Measurements from ENCODE around the gene IGF1R.

The IGF1R gene

GRCh38 chr15:98834976-98835375, 186.6 kb downstream of the IGF1R start:
- peaks cover 21% of the 10 kb centered on the region for H3K9me3 ChIP-seq (ENCODE audit: low read length)
- H3K36me3 ChIP-seq (ENCODE audit: insufficient read depth, low read length) = no peaks in the 10 kb centered on the region
- no peak overlapping the region for H3K4me3 ChIP-seq (ENCODE audit: low read length)
- H3K4me1 ChIP-seq (ENCODE audit: insufficient read depth, low read length) = peaks cover 4% of the 10 kb centered on the region
- no peak overlapping the region for H2AFZ ChIP-seq (ENCODE audit: low read depth, low read length)
- H3K27me3 ChIP-seq (ENCODE audit: insufficient read depth, low read length) = no peaks in the 10 kb centered on the region

- Histone ChIP-seq H3K4me3 (ENCODE audit: low read length) (no peak overlapping the region), H3K4me1 (ENCODE audit: insufficient read depth, low read length) (peaks cover 4% of the 10 kb centered on the region), H3K27me3 (ENCODE audit: insufficient read depth, low read length) (no peaks in the 10 kb centered on the region), H2AFZ (ENCODE audit: low read depth, low read length) (no peak overlapping the region), H3K36me3 (ENCODE audit: insufficient read depth, low read length) (no peaks in the 10 kb centered on the region), H3K9me3 (ENCODE audit: low read length) (peaks cover 16% of the 10 kb centered on the region)
Measured at GRCh38 chr15:98835876-98836275, 187.5 kb downstream of the IGF1R start.

GRCh38 chr15:98838387-98839259, 190.3 kb downstream of the IGF1R start:
- Histone ChIP-seq H3K9me3 (ENCODE audit: low read length) (peaks cover 5% of the 10 kb centered on the region), H2AFZ (ENCODE audit: low read depth, low read length) (no peak overlapping the region), H3K4me3 (ENCODE audit: low read length) (no peak overlapping the region), H3K4me1 (ENCODE audit: insufficient read depth, low read length) (peaks cover 4% of the 10 kb centered on the region), H3K36me3 (ENCODE audit: insufficient read depth, low read length) (no peaks in the 10 kb centered on the region), H3K27me3 (ENCODE audit: insufficient read depth, low read length) (no peaks in the 10 kb centered on the region)

- Histone ChIP-seq H3K9me3 (ENCODE audit: low read length) (peaks cover 3% of the 10 kb centered on the region), H3K4me3 (ENCODE audit: low read length) (no peak overlapping the region), H2AFZ (ENCODE audit: low read depth, low read length) (no peak overlapping the region), H3K36me3 (ENCODE audit: insufficient read depth, low read length) (no peaks in the 10 kb centered on the region), H3K4me1 (ENCODE audit: insufficient read depth, low read length) (peaks cover 6% of the 10 kb centered on the region), H3K27me3 (ENCODE audit: insufficient read depth, low read length) (no peaks in the 10 kb centered on the region)
Measured at GRCh38 chr15:98840053-98840452, 191.7 kb downstream of the IGF1R start.

- H3K9me3 ChIP-seq (ENCODE audit: low read length) = no peaks in the 10 kb centered on the region
- H3K36me3 ChIP-seq (ENCODE audit: insufficient read depth, low read length) = no peaks in the 10 kb centered on the region
- no peak overlapping the region for H3K4me3 ChIP-seq (ENCODE audit: low read length)
- H3K4me1 ChIP-seq (ENCODE audit: insufficient read depth, low read length) = peaks cover 6% of the 10 kb centered on the region
- H2AFZ ChIP-seq (ENCODE audit: low read depth, low read length) = no peak overlapping the region
- H3K27me3 ChIP-seq (ENCODE audit: insufficient read depth, low read length) = no peaks in the 10 kb centered on the region
Measured at GRCh38 chr15:98841419-98841970, 193.2 kb downstream of the IGF1R start.

GRCh38 chr15:98842192-98842972, 194.0 kb downstream of the IGF1R start:
- Histone ChIP-seq H2AFZ (ENCODE audit: low read depth, low read length) (no peak overlapping the region), H3K4me1 (ENCODE audit: insufficient read depth, low read length) (peaks cover 6% of the 10 kb centered on the region), H3K4me3 (ENCODE audit: low read length) (no peak overlapping the region), H3K27me3 (ENCODE audit: insufficient read depth, low read length) (no peaks in the 10 kb centered on the region), H3K36me3 (ENCODE audit: insufficient read depth, low read length) (no peaks in the 10 kb centered on the region), H3K9me3 (ENCODE audit: low read length) (no peaks in the 10 kb centered on the region)

GRCh38 chr15:98842973-98843285, 194.6 kb downstream of the IGF1R start:
- Histone ChIP-seq H2AFZ (ENCODE audit: low read depth, low read length) (no peak overlapping the region), H3K27me3 (ENCODE audit: insufficient read depth, low read length) (no peaks in the 10 kb centered on the region), H3K36me3 (ENCODE audit: insufficient read depth, low read length) (no peaks in the 10 kb centered on the region), H3K4me1 (ENCODE audit: insufficient read depth, low read length) (peaks cover 6% of the 10 kb centered on the region), H3K4me3 (ENCODE audit: low read length) (no peak overlapping the region), H3K9me3 (ENCODE audit: low read length) (no peaks in the 10 kb centered on the region)

GRCh38 chr15:98843844-98844243, 195.5 kb downstream of the IGF1R start:
- H3K4me1 ChIP-seq (ENCODE audit: insufficient read depth, low read length) = peaks cover 2% of the 10 kb centered on the region
- H2AFZ ChIP-seq (ENCODE audit: low read depth, low read length) = no peak overlapping the region
- H3K27me3 ChIP-seq (ENCODE audit: insufficient read depth, low read length) = no peaks in the 10 kb centered on the region
- no peaks in the 10 kb centered on the region for H3K36me3 ChIP-seq (ENCODE audit: insufficient read depth, low read length)
- H3K4me3 ChIP-seq (ENCODE audit: low read length) = no peak overlapping the region
- H3K9me3 ChIP-seq (ENCODE audit: low read length) = no peaks in the 10 kb centered on the region

- no peak overlapping the region for H2AFZ ChIP-seq (ENCODE audit: low read depth, low read length)
- H3K27me3 ChIP-seq (ENCODE audit: insufficient read depth, low read length) = no peaks in the 10 kb centered on the region
- H3K9me3 ChIP-seq (ENCODE audit: low read length) = no peaks in the 10 kb centered on the region
- H3K36me3 ChIP-seq (ENCODE audit: insufficient read depth, low read length) = no peaks in the 10 kb centered on the region
- H3K4me1 ChIP-seq (ENCODE audit: insufficient read depth, low read length) = peaks cover 2% of the 10 kb centered on the region
- no peak overlapping the region for H3K4me3 ChIP-seq (ENCODE audit: low read length)
Measured at GRCh38 chr15:98844261-98844660, 195.9 kb downstream of the IGF1R start.

- Histone ChIP-seq H2AFZ (ENCODE audit: low read depth, low read length) (no peak overlapping the region), H3K4me3 (ENCODE audit: low read length) (no peak overlapping the region), H3K4me1 (ENCODE audit: insufficient read depth, low read length) (peaks cover 6% of the 10 kb centered on the region), H3K36me3 (ENCODE audit: insufficient read depth, low read length) (no peaks in the 10 kb centered on the region), H3K27me3 (ENCODE audit: insufficient read depth, low read length) (no peaks in the 10 kb centered on the region), H3K9me3 (ENCODE audit: low read length) (no peaks in the 10 kb centered on the region)
Measured at GRCh38 chr15:98845138-98845884, 197.0 kb downstream of the IGF1R start.

- no peak overlapping the region for H2AFZ ChIP-seq (ENCODE audit: low read depth, low read length)
- H3K4me1 ChIP-seq (ENCODE audit: insufficient read depth, low read length) = peaks cover 45% of the 10 kb centered on the region
- H3K9me3 ChIP-seq (ENCODE audit: low read length) = no peaks in the 10 kb centered on the region
- H3K27me3 ChIP-seq (ENCODE audit: insufficient read depth, low read length) = no peaks in the 10 kb centered on the region
- H3K36me3 ChIP-seq (ENCODE audit: insufficient read depth, low read length) = no peaks in the 10 kb centered on the region
- H3K4me3 ChIP-seq (ENCODE audit: low read length) = peak overlapping the region; percentile 62
Measured at GRCh38 chr15:98850961-98851572, 202.7 kb downstream of the IGF1R start.

GRCh38 chr15:98853161-98853560, 204.8 kb downstream of the IGF1R start:
- Histone ChIP-seq H3K9me3 (ENCODE audit: low read length) (no peaks in the 10 kb centered on the region), H3K4me1 (ENCODE audit: insufficient read depth, low read length) (peaks cover 54% of the 10 kb centered on the region), H3K4me3 (ENCODE audit: low read length) (peak overlapping the region; percentile 62), H2AFZ (ENCODE audit: low read depth, low read length) (no peak overlapping the region), H3K36me3 (ENCODE audit: insufficient read depth, low read length) (no peaks in the 10 kb centered on the region), H3K27me3 (ENCODE audit: insufficient read depth, low read length) (no peaks in the 10 kb centered on the region)
